Epithelial cell of proximal tubule (primary cell): ENCODE results near the gene LAMTOR4. TPM values are rescaled to one million over a fixed set of nuclear protein-coding genes. Genes with fewer than 3 reads are reported as not detected.

ENCODE experiments used
- DNase-seq: peaks from one replicate; pipeline ENCODE4 v3.0.0-alpha.2; 2011; ENCODE audit warnings: low read depth
- H3K4me3 ChIP-seq: 2 replicates; pipeline ENCODE4 v1.5.1; 2011; ENCODE audit warnings: low read depth, mild to moderate bottlenecking, low read length
- total RNA-seq: library from RNA; depleted of rRNA; stranded (reverse); fragments of >200 nt; gene quantifications from 2 replicates; pipeline ENCODE4 v1.2.3, GENCODE V29; 2015
- TF ChIP-seq, protein P1 (sequence below): conservative IDR thresholded peaks from 2 replicates; pipeline ENCODE4 v1.5.1; 2012; ENCODE audit warnings: low read depth, mild to moderate bottlenecking, low read length

Gene LAMTOR4
- total RNA-seq, 1 donor from 2014 or later: 201 TPM

DNA sequence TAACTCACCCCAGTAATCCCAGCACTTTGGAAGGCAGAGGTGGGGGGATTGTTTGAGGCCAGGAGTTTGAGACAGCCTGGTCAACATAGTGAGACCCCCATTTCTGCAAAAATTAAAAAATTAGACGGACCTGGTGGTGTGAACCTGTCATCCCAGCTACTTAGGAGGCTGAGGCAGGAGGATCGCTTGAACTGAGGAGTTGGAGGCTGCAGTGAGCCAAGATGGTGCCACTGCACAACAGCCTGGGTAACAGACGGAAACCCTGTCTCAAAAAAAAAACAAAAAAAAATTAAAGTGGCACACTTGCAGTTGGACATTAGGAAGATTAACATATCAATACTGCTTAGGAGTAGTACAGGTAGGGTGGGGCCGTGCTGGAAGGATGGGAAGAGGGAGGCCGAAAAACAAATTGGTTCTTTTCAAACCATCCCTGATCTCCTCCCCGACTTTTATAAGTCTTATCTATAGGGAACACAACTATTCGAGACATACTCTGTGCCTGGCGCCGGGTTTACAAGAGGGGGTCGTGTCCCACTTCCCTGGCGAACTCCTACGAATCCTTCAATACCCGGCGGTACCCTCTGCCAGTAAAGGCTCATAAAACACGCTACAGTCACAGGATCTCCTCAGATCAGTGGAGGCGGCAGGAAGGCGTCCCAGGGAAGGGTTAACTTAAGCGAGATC, 30.2 kb upstream of the LAMTOR4 start:
- peak overlapping the region; percentile 100 for H3K4me3 ChIP-seq
- DNase-seq: no peak
- TF ChIP-seq, protein P1, sequence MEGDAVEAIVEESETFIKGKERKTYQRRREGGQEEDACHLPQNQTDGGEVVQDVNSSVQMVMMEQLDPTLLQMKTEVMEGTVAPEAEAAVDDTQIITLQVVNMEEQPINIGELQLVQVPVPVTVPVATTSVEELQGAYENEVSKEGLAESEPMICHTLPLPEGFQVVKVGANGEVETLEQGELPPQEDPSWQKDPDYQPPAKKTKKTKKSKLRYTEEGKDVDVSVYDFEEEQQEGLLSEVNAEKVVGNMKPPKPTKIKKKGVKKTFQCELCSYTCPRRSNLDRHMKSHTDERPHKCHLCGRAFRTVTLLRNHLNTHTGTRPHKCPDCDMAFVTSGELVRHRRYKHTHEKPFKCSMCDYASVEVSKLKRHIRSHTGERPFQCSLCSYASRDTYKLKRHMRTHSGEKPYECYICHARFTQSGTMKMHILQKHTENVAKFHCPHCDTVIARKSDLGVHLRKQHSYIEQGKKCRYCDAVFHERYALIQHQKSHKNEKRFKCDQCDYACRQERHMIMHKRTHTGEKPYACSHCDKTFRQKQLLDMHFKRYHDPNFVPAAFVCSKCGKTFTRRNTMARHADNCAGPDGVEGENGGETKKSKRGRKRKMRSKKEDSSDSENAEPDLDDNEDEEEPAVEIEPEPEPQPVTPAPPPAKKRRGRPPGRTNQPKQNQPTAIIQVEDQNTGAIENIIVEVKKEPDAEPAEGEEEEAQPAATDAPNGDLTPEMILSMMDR: no peak

DNA sequence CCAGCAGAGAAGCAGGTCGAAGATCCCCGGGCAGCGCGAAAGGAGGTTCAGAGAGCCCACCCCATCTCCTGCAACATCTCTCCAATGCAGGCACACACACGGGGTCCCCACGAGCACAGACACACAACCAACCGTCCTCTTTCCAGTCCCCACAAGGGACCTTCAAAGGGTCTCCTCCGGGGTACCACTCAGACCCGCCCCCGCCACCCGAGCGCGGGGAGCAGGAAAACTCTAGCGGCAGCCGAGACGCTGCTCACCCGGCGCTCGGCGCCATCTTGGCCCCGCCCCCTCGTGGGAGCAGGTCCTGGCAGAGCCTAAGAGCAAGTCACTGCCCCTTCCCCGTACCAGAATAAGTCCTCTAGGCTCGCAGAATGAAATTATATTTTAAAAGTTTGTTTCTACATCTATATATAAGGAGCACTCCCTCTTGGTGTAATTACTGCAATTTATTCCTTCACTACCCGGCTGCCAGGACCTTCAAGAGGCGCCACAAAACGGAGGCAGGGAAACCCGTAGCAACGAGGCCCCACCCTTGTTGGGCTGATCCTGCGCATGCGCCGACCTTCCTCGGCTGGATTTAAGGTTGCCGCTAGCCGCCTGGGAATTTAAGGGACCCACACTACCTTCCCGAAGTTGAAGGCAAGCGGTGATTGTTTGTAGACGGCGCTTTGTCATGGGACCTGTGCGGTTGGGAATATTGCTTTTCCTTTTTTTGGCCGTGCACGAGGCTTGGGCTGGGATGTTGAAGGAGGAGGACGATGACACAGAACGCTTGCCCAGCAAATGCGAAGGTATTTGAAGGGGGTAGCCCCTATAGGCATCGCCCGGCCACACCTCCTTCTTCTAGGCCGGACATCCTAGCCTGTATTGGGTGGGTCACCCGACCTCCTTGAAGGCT, 29.4 kb upstream of the LAMTOR4 start, which contains the start of the genes CNPY4 and TAF6:
CNPY4 (plus strand) TSS at position 563 of the 898 bp plus-strand sequence; CDS start at position 674, 111 bp downstream.
TAF6 (minus strand) TSS at position 287 of the 898 bp plus-strand sequence. CDS start 5,149 bp downstream, outside the sequence.
- TF ChIP-seq, protein P1: no peak
- peak; percentile 81 for DNase-seq
- H3K4me3 ChIP-seq: peak within 1 kb of the TSS; percentile 100

DNA sequence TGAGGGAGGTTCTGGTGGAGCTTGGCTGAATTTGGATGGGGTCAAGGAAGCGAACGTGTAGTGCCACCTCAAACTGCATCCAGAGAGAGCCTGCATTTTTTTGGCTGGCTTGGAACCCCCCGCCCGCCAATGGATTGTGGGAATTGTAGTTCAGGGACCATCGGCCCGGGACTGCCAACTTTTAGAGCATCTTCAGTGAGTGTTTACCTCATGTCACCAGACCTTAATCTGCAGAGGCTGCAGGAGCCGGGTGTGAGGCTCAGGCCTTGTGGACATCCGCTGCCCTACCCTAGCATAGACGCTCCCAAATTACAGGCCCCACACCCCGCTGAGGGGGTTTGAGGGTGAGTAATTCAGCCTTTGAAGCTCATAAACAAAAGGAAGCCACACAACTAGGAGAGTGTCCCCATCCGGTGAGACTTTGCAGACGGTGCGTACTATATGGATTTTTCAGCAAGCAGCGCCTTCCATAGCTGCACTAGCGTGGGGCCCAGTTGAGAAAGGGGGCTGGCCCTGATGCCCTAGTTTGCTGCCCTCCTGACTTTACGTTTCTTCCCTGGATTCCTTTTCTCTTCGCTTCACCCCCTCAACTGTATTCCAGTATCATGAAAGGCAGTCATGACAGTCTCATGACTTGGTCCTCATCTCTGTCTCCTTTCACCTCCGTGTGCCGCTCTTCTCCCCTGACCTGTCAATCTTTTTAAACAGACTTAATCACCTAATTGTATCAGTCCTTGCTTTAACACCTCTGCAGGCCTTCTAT, 28.6 kb upstream of the LAMTOR4 start:
- peak overlapping the region; percentile 100 for H3K4me3 ChIP-seq
- TF ChIP-seq, protein P1: no peak
- no peak for DNase-seq

DNA sequence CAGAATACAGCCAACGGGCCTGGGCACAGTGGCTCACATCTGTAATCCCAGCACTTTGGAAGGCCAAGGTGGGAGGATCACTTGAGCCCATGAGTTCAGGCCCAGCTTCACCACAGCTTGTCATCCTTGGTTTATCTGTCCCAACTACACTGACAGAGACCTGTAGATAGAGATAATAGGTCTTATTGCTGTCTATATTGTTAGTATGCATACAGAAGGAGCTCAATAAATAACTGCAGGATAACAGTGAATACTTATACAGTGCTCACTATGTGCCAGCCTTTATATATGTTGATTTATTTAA, 28.0 kb upstream of the LAMTOR4 start:
- TF ChIP-seq, protein P1: no peak
- no peak for DNase-seq
- H3K4me3 ChIP-seq: peak overlapping the region; percentile 100

DNA sequence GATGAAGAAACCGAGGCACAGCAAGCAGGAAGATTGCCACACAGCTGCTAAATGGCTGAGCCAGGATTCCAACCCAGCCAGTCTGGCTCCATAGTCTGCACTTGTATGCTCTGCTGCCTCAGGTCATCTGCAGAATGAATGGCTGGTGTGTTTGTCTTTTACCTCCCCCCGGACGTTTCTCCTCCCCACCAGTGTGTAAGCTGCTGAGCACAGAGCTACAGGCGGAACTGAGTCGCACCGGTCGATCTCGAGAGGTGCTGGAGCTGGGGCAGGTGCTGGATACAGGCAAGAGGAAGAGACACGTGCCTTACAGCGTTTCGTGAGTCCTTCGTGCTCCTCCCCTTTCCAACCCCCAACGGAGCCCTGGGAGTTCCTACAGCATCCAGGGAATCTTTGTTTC, 26.7 kb upstream of the LAMTOR4 start:
- TF ChIP-seq, protein P1: no peak

DNA sequence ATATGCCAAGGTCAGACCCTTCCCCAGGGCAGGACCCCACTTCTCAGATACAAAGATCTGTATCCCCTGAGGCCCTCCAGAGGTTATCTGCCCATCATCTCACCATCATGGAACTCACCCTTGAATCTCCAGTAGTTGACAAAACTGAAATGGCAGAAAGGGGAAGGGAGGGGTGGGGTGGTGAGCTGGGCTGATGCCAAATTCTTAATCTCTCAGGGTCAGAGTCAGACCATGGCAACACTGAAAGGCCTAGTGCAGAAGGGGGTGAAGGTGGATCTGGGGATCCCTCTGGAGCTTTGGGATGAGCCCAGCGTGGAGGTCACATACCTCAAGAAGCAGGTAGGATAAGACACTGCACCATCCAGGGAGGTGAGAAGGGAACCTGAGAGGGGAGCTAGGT, 26.1 kb upstream of the LAMTOR4 start:
- no peak overlapping the region for H3K4me3 ChIP-seq
- TF ChIP-seq, protein P1: no peak
- no peak for DNase-seq

More for the DNA sequence above, 26.7 kb upstream of the LAMTOR4 start:
- no peak overlapping the region for H3K4me3 ChIP-seq
- no peak for DNase-seq
